GM10266 (cell line): ENCODE data around the gene EFNB2.
A peak's percentile ranks its signal among the peaks of the same experiment; 100 is the strongest.

ENCODE experiments used
- DNase-seq: peaks from one replicate; pipeline ENCODE4 v3.0.0; 2012; ENCODE audit errors: extremely low spot score
- CTCF ChIP-seq: IDR thresholded peaks from 2 replicates; pipeline ENCODE4 v1.5.1; 2012; ENCODE audit warnings: mild to moderate bottlenecking, low read depth; ENCODE audit not compliant: control insufficient read depth, insufficient read depth; ENCODE audit errors: missing control alignments

The EFNB2 gene, protein sequence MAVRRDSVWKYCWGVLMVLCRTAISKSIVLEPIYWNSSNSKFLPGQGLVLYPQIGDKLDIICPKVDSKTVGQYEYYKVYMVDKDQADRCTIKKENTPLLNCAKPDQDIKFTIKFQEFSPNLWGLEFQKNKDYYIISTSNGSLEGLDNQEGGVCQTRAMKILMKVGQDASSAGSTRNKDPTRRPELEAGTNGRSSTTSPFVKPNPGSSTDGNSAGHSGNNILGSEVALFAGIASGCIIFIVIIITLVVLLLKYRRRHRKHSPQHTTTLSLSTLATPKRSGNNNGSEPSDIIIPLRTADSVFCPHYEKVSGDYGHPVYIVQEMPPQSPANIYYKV

DNA sequence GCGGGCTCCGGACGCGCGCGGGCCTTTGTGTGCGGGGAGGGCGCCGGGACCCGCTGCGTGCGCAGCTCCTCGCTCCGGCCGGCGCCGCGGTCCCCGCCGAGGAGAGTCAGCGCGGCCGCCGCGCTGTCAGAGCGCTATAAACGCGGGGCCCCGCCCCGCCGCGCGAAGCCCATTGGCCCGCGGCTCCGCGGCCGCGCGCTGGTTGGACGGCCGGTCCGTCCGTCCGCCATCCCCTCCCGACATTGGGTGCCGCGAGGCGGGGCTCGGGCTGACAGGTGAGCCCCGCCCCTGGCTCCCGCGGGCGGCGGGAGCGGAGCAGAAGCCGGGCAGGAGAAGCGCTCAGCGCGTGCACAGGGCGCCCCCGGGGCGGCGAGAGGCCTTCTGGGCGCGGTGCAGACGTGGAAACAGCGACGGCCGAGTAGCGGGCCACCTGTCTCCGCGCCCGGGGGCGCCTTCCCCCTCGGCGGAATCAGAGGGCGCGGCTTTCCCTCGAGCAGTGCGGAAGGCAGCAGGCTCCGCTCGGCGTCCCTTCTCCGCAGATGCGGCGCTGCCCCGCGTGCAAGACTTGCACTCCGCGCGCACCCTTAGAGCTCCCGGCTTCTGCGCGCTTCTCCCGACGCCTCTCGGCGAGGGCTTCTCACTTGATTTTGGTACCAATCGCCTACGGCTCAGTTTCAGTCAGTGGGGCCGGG lies at the start of gene EFNB2:
TSS of gene EFNB2 (minus strand) at position 111 of the 692 bp plus-strand sequence. CDS start 698 bp downstream, outside the sequence.
- peak; percentile 99 for DNase-seq
- peak; percentile 34 for TF ChIP-seq CTCF

GRCh38 chr13:106581225-106581624 lies 45.8 kb upstream of the EFNB2 start:
- TF ChIP-seq CTCF: no peak
- DNase-seq: no peak

DNA sequence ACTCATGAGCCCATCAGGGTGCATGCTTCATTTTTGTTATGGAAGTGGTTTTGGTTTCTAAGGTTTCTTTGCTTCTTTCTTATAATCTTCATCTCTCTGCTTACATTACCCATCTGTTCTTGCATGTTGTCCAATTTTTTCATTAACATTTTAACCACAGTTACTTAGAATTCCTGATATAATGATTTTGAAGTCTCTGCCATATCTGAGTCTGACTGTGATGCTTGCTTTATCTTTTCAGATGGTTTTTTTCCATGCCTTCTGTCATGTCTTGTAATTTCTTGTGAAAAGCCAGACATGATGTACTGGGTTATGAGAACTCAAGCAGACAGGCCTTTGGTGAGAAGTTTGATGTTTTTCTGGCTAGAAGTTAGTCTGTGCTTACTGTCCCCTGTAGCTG lies 40.4 kb upstream of the EFNB2 start:
- no peak for TF ChIP-seq CTCF
- no peak for DNase-seq

- TF ChIP-seq CTCF: no peak
- DNase-seq: no peak
Measured at GRCh38 chr13:106573868-106574267, 38.4 kb upstream of the EFNB2 start.

DNA sequence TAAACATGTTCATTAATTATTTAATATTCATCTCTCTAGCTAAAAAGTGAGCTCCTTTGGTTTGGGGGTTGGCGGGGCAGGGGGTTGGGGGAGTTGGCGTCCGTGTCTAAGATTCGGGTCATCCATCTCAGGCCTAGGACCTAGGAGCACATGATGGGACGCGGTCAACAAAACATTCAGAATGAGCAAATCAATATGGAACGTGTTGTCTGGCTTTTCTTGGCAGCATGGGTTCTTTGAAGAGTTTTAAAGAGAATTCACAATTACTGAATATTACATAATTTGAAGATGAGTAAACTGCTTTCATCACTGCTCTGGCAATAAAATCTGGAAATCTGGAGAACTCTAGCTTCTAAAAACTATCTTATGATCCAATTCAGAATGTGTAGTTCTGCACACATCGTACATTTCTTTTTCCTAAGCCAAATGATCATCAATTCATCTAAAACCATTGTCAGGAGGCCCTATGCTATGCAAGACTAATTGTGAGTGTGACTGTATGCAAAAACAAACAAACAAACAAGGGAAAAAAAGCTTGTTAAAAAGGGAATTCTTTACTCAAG lies 37.9 kb upstream of the EFNB2 start:
- no peak for DNase-seq
- no peak for TF ChIP-seq CTCF

DNA sequence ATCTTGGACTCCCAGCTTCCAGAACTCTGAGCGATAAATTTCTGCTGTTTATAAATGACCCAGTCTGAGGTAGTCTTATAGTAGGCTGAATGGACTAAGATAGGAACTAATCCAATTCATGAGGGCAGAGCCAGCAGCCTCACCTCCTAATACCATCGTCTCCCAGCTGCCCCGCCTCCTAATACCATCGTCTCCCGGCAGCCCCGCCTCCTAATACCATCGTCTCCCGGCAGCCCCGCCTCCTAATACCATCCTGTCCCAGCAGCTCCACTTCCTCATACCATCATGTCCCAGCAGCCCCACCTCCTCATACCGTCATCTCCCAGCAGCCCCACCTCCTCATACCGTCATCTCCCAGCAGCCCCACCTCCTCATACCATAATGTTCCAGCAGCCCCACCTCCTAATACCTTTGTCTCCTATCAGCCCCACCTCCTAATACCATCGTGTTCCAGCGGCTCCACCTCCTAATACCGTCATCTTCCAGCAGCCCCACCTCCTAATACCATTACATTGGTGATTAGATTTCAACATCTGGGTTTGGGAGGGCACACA lies 34.9 kb upstream of the EFNB2 start:
- no peak for DNase-seq
- TF ChIP-seq CTCF: no peak
